ENCODE data around the gene NR6A1. TPM values are rescaled to one million over a fixed set of nuclear protein-coding genes. Genes with fewer than 3 reads are reported as not detected.

The NR6A1 gene
- total RNA-seq, 1 donor from 2014 or later = 302 TPM

DNA sequence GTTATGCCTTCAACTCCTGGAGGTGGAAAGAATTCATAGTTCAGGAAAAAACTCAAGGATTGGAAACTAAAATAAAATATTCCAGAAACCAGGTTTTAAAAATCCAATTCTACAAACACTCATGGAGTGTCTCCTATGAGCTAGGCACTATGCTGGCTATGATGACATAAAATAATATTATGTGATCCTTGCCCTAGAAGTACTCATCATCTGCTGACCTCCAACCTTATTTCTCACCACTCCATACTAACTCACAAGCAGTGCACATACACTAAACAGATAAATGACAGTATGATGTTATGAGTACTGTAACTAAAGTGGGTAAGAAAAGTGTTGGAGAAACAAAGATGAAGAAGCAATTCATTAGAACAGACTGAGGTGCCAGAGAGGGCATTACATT lies 170.7 kb downstream of the NR6A1 start:
- H3K4me3 Mint-ChIP-seq = no peak overlapping the region
- peaks cover 24% of the 10 kb centered on the region for H3K4me1 Mint-ChIP-seq
- Histone ChIP-seq H4K20me1 (ENCODE audit: low read depth) (peaks cover 4% of the 10 kb centered on the region), H3K4me3 (no peak overlapping the region), H3K27ac (peak overlapping the region; percentile 40), H3K9ac (no peak overlapping the region), H3K36me3 (no peaks in the 10 kb centered on the region), H3K79me2 (ENCODE audit: low read depth) (peaks cover 98% of the 10 kb centered on the region), H3F3A (ENCODE audit: low read depth) (peaks cover 15% of the 10 kb centered on the region), H3K9me3 (ENCODE audit: low read depth) (no peaks in the 10 kb centered on the region), H2AFZ (replicated peaks) (no peak overlapping the region), H3K27me3 (no peaks in the 10 kb centered on the region), H3K4me1 (peaks cover 23% of the 10 kb centered on the region), H3K4me2 (no peak overlapping the region)
- no peak overlapping the region for H3K27ac Mint-ChIP-seq
- H3K36me3 Mint-ChIP-seq = peaks cover 9% of the 10 kb centered on the region
- no peaks in the 10 kb centered on the region for H3K27me3 Mint-ChIP-seq (ENCODE audit: insufficient read depth, low read depth)
- TF ChIP-seq, protein P1, sequence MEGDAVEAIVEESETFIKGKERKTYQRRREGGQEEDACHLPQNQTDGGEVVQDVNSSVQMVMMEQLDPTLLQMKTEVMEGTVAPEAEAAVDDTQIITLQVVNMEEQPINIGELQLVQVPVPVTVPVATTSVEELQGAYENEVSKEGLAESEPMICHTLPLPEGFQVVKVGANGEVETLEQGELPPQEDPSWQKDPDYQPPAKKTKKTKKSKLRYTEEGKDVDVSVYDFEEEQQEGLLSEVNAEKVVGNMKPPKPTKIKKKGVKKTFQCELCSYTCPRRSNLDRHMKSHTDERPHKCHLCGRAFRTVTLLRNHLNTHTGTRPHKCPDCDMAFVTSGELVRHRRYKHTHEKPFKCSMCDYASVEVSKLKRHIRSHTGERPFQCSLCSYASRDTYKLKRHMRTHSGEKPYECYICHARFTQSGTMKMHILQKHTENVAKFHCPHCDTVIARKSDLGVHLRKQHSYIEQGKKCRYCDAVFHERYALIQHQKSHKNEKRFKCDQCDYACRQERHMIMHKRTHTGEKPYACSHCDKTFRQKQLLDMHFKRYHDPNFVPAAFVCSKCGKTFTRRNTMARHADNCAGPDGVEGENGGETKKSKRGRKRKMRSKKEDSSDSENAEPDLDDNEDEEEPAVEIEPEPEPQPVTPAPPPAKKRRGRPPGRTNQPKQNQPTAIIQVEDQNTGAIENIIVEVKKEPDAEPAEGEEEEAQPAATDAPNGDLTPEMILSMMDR (IDR thresholded peaks at IDR 0.05) = no peak
- TF ChIP-seq EZH2 (IDR thresholded peaks at IDR 0.05) (no peak), EZH2phosphoT487 (IDR thresholded peaks at IDR 0.05) (no peak)
- H3K9me3 Mint-ChIP-seq = peaks cover 2% of the 10 kb centered on the region
- DNase-seq (ENCODE audit: low spot score) = no peak

GRCh38 chr9:124599121-124599795 lies 171.9 kb downstream of the NR6A1 start:
- Mint-ChIP-seq H3K36me3 (peaks cover 9% of the 10 kb centered on the region), H3K27me3 (ENCODE audit: insufficient read depth, low read depth) (no peaks in the 10 kb centered on the region), H3K9me3 (peaks cover 2% of the 10 kb centered on the region), H3K4me1 (peaks cover 33% of the 10 kb centered on the region), H3K4me3 (no peak overlapping the region), H3K27ac (no peak overlapping the region)
- no peaks in the 10 kb centered on the region for H3K36me3 ChIP-seq
- H3K4me2 ChIP-seq = no peak overlapping the region
- H3K79me2 ChIP-seq (ENCODE audit: low read depth) = peaks cover 98% of the 10 kb centered on the region
- no peak overlapping the region for H3K4me3 ChIP-seq
- TF ChIP-seq, protein P1 (IDR thresholded peaks at IDR 0.05) = no peak
- TF ChIP-seq EZH2phosphoT487 (IDR thresholded peaks at IDR 0.05) = no peak
- TF ChIP-seq EZH2 (IDR thresholded peaks at IDR 0.05) = no peak
- H3K27ac ChIP-seq = peak overlapping the region; percentile 40
- DNase-seq (ENCODE audit: low spot score) = no peak
- H3K4me1 ChIP-seq = peaks cover 35% of the 10 kb centered on the region
- no peaks in the 10 kb centered on the region for H3K9me3 ChIP-seq (ENCODE audit: low read depth)
- no peaks in the 10 kb centered on the region for H3K27me3 ChIP-seq
- peaks cover 27% of the 10 kb centered on the region for H3F3A ChIP-seq (ENCODE audit: low read depth)
- H2AFZ ChIP-seq (replicated peaks) = no peak overlapping the region
- H4K20me1 ChIP-seq (ENCODE audit: low read depth) = peaks cover 4% of the 10 kb centered on the region
- no peak overlapping the region for H3K9ac ChIP-seq

GRCh38 chr9:124598048-124598447 lies 173.1 kb downstream of the NR6A1 start:
- Mint-ChIP-seq H3K4me3 (no peak overlapping the region), H3K4me1 (peaks cover 42% of the 10 kb centered on the region), H3K9me3 (peaks cover 2% of the 10 kb centered on the region), H3K27me3 (ENCODE audit: insufficient read depth, low read depth) (no peaks in the 10 kb centered on the region), H3K27ac (no peak overlapping the region), H3K36me3 (peaks cover 9% of the 10 kb centered on the region)
- peak overlapping the region; percentile 95 for H3K27ac ChIP-seq
- H3K27me3 ChIP-seq = no peaks in the 10 kb centered on the region
- peaks cover 41% of the 10 kb centered on the region for H3K4me1 ChIP-seq
- peaks cover 92% of the 10 kb centered on the region for H3K79me2 ChIP-seq (ENCODE audit: low read depth)
- TF ChIP-seq, protein P1 (IDR thresholded peaks at IDR 0.05) = no peak
- TF ChIP-seq EZH2phosphoT487 (IDR thresholded peaks at IDR 0.05) (no peak), EZH2 (IDR thresholded peaks at IDR 0.05) (no peak)
- H3K4me3 ChIP-seq = no peak overlapping the region
- no peak overlapping the region for H3K9ac ChIP-seq
- H3K36me3 ChIP-seq = no peaks in the 10 kb centered on the region
- H4K20me1 ChIP-seq (ENCODE audit: low read depth) = peaks cover 4% of the 10 kb centered on the region
- no peak overlapping the region for H3K4me2 ChIP-seq
- no peak for DNase-seq (ENCODE audit: low spot score)
- H3F3A ChIP-seq (ENCODE audit: low read depth) = peaks cover 39% of the 10 kb centered on the region
- no peak overlapping the region for H2AFZ ChIP-seq (replicated peaks)
- H3K9me3 ChIP-seq (ENCODE audit: low read depth) = no peaks in the 10 kb centered on the region

Measured in neural progenitor cell (in vitro differentiated cells).